HG03095 (cell line): ENCODE results near the gene CXXC1.
"Not testable (repeated sequence)": the region's sequence is repeated elsewhere in the genome, so short reads cannot be mapped to it uniquely, and the experiment has no call there.

Source experiments
- ATAC-seq: cut with Tn5 transposase; IDR thresholded peaks from one replicate; pipeline ENCODE4 v1.9.1; 2021; ENCODE audit warnings: moderate library complexity; ENCODE audit not compliant: unreplicated experiment

The CXXC1 gene

GRCh38 chr18:50287441-50288347 is at the start of gene CXXC1:
TSS of gene CXXC1 (minus strand) at chr18:50287692. CDS start at chr18:50287589, 103 bp downstream.
- ATAC-seq = peak; percentile 86

GRCh38 chr18:50334546-50335152 is 47.2 kb upstream of the CXXC1 start:
- peak; percentile 56 for ATAC-seq

- ATAC-seq = no peak
These were observed 44.2 kb upstream of the CXXC1 start for GRCh38 chr18:50331691-50332090.

GRCh38 chr18:50330176-50330575 is 42.7 kb upstream of the CXXC1 start:
- ATAC-seq = no peak

- ATAC-seq = no peak
These were observed 40.5 kb upstream of the CXXC1 start for GRCh38 chr18:50327983-50328382.

DNA sequence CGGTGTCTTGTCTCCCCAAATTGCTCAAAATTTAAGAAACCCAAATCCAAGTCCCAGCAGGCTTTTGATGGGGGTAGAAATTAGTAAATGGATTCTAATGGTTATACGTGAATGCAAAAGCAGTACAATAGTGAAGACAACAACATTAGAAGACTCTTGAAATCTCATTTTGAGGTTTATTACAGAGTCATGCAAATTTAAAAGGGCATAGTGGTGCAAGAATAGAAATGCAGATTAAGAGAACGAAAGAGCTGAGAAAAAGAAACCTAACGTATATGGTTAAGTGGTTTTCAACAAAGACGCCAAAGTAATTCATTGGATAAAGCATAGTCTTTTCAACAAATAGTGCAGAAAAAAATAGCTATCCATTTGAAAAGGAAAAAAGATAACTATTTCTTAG is 33.2 kb upstream of the CXXC1 start:
- peak; percentile 72 for ATAC-seq

GRCh38 chr18:50315100-50315871 is 27.8 kb upstream of the CXXC1 start:
- peak; percentile 75 for ATAC-seq

GRCh38 chr18:50313873-50314460 is 26.5 kb upstream of the CXXC1 start:
- ATAC-seq = no peak

GRCh38 chr18:50313031-50313607 is 25.6 kb upstream of the CXXC1 start:
- peak; percentile 6 for ATAC-seq

DNA sequence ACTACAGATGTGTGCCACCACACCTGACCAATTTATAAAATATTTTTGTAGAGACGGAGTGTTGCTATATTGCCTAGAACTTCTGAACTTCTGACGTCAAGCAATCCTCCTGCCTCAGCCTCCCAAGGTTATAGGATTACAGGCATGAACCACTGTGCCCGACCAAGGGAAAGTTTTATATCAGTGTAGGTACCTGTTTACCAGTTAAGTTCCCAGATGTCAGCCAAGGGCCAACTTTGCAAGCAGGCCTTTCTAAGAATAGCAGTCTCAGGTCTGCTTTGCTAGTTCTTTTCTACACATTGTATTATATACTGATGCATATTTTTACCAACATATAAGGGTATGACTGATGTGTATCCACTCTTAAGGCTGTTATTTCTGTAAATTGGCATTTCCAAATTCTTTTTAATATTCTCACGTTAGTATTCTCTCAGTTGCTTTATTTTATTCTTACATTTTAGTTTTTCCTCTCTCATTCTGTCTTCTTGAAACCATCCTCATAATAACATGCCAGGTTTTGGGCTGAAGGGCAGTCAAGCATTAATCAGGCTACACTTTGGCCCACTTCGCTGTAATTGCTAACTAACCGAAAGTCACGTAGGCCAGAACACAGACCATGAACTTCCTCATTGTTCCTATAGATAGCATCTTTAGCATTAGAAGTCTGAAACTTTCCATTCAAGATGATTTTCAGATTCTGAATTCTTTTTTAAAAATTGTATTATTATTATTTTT is 25.0 kb upstream of the CXXC1 start:
- ATAC-seq = peak; percentile 67

DNA sequence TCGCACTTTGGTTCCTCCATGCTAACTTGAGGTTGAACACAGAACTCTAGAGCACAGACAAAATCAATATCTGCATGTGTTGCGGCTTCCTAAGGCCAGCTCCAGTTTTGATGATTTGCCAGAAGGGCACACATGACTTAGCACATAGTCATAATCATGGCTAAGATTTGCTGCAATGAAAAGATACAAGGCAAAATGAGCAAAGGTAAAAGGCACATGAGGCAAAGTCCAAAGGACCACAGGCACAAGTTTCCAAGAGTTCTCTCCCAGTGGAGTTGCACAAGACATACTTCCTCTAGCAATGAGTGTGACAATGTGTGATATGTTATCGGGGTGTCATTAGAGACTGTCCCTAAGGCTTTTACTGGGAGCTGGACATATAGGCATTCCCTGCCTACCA is 24.2 kb upstream of the CXXC1 start:
- no peak for ATAC-seq

GRCh38 chr18:50310080-50310479 is 22.6 kb upstream of the CXXC1 start:
- ATAC-seq = no peak

DNA sequence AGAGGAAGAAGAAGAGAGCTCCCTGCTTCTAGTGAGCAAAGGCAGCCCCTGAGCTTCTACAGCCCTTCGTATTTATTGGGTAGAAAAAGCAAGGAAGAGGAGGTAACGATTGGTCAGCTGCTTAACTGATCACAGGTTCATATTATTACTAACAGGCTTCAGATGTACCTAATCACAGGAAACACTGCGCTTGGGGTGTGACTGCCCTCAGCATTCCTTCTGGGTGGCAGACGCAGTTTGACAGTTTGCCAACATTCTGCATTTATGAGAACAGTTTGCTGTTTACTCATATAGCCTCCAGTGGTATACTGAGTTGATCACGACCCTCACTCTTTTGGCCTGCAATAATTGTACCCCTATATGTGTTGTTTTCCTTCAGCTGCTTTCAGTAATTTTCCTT is 21.4 kb upstream of the CXXC1 start:
- not testable (repeated sequence) for ATAC-seq

- peak; percentile 87 for ATAC-seq
These were observed 20.4 kb upstream of the CXXC1 start for GRCh38 chr18:50307738-50308470.

DNA sequence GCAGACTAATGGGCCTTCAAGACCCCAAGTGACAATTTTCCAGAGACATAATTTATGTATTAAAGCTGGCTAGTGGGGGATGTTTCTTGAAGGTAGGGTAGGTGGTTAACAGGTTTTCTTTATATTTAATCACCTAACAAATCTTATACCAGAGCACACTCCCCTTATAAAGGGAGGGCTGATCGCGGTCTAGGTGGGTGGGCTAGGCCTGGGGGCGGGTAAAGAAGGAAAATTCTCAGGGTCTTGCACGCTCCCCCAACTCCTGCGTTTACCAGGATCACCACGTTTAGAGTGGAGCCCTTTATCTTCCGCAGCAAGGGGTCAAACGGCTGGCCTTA is 19.9 kb upstream of the CXXC1 start:
- no peak for ATAC-seq

DNA sequence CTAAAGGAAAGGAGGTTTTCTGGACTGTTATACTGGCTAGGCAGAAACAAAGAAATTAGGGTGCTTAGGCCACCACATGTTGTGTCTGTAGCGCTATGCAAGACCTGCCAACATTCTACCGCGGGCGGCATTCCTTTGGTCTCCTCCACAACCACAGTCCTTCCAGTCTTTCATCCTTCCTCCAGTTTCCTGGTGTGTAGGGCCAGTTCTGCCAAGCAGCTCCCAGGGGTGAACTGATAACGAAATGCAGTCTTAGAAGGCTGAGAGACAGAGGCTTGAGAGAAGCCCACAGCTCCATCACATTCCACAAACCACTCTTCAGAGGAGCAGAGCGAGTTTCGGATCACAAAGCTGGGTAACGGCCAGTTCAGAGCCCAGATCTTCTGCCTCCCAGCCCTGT is 19.5 kb upstream of the CXXC1 start:
- ATAC-seq = no peak

DNA sequence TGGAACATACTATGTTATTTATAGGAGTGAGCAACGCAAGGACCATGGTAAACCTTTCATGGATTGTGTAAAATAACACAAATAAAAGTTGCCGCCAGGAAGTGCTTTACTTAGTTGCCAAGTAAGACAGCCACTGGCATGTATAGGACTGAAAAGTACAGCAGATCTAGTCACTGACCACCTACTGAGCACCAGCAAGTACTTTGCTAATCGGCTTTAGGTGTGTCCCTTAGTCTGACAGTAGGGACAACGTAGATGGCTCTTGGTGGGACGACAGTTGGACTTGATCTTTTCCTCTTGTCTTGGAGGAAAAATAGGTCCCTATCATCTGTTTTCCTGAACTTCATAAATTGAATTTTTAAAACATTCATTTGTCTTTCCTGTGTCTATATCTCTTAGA is 13.6 kb upstream of the CXXC1 start:
- no peak for ATAC-seq

GRCh38 chr18:50299626-50300388 is 12.3 kb upstream of the CXXC1 start:
- no peak for ATAC-seq
